HG03565 (cell line): ENCODE data around the gene SFRP5.

Experiments used
- ATAC-seq: cut with Tn5 transposase; IDR thresholded peaks from one replicate; pipeline ENCODE4 v1.9.1; 2021; ENCODE audit warnings: mild to moderate bottlenecking, moderate library complexity; ENCODE audit not compliant: unreplicated experiment

The SFRP5 gene

DNA sequence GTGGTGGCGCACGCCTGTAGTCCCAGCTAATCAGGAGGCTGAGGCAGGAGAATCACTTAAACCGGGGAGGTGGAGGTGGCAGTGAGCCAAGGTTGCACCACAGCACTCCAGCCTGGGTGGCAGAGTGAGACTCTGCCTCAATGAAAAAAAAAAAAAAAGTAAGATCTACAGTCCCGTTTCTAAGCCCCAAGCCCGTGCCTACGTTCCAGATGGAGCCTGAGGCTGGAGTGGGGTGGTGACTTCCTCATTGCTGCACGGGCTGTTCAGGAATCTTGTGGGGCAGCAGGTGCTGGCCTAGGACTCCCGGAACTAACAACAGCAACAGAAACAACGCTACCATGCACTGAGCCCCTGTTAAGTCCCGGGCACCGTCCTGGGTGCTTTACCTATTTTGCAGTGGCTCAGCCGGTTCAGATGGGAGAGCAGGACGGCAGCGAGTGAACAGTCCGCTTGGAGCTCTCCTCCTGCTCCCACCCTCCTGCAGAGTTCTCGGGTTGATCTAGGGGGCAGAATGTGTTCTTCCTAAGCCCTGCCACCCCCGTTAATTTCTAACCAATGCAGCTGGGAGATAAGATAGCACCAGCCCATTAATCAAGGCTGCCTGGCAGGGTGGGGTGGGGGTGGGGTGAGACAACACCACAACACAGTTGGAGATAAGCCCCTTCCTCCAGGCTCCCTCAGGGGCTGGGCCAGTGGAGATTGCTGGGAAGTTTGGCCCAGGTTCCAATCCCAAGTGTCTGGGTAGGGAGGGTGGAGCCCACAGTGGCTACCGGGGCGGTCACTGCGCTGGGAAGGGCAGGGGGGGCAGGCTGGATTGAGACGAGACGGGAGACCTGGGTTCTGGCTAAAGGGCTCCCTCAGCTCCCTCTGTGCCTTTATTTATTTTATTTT, 17.0 kb upstream of the SFRP5 start:
- ATAC-seq: no peak

DNA sequence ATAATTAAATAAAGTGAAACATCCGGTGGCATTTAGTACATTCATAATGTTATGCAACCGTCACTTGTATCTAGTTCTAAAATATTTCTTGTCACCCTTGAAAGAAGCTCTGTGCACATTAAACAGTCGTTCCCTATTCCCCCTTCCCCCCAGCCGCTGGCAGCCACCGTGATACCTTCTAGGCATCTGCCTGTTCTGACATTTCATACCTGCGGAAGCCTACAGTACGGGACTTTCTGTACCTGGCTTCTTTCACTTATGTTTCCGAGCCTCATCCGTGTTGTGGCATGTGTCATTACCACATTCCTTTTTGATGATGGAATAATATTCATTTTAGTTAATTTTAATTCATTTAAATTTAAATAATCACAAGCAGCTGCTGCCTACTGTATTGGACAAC, 13.9 kb upstream of the SFRP5 start:
- no peak for ATAC-seq

DNA sequence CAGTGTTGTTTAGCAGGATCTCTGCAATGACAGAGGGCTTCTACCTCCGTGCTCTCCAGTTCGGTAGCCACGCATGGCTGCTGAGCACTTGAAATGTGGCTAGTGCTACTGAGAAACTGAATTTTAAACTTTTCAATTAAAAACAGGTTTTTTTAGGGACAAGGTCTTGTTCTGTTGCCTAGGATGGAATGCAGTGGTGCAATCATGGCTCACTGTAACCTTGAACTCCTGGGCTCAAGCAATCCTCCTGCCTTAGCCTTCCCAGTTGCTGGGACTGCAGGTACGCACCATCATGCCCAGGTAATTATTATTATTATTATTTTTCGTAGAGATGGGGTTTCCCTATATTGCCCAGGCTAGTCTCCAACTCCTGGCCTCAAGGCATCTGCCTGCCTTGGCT, 13.4 kb upstream of the SFRP5 start:
- no peak for ATAC-seq

DNA sequence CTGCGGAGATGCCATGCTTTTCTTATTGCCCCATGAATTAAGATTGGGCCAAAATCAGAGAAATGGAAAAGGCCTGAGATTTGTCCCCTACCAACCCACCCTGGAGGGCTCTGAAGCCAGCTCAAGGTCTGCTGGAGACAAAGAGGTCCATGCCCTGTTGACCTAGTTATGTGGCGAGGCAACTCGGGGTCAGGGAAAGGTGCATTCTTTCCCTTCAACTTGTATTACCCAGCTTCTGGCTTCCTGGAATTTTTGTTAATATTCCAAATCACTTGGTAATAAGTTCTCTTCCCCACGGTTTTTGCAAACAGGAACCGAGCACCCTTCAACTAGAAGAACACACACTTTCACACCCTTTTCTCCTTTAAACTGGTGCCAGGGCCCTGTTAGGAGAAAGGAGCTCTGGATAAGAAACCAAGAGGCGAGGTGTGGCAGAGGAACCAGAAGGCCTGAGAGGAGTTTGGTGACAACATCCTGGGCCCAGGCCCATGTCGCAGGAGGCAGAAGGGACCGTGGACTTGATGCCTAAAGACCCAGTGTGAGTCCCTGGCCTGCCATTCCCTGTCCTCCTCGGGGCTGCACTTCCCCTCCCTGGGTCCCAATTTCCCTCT, 12.5 kb upstream of the SFRP5 start:
- no peak for ATAC-seq

DNA sequence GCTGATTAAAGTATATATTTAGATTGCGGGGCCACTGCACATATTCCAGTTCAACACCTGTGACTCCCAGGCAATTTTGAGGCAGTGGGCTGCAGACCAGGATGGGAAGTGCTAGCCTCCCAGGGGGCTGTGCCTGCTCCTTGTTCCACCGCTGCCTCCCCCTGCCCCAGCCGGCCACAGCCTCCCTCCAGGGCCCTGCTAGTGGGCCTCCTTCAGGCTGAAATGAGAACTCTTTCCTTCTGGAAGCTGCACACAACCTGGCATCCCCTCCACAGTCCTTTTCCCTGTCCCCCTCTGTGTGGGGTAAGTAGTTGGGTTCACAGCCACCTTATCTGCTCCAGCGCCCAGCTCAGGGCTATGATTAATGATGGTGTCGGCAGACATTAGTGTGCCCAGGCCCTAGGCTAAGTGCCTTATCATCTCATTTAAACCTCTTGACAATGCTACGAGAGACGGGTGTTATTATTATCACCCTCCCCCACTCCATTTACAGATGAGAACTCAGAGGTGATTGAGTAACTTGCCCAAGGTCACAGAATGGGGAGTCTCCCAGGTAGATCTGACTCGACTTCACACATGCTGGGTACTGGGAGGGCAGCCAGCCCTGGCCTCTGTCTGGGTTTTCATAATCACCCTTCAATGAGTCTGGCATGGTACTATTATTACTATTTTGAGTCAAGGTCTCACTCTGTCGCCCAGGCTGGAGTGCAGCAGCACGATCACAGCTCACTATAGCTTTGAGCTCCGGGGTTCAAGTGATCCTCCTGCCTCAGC, 10.8 kb upstream of the SFRP5 start:
- ATAC-seq: no peak

DNA sequence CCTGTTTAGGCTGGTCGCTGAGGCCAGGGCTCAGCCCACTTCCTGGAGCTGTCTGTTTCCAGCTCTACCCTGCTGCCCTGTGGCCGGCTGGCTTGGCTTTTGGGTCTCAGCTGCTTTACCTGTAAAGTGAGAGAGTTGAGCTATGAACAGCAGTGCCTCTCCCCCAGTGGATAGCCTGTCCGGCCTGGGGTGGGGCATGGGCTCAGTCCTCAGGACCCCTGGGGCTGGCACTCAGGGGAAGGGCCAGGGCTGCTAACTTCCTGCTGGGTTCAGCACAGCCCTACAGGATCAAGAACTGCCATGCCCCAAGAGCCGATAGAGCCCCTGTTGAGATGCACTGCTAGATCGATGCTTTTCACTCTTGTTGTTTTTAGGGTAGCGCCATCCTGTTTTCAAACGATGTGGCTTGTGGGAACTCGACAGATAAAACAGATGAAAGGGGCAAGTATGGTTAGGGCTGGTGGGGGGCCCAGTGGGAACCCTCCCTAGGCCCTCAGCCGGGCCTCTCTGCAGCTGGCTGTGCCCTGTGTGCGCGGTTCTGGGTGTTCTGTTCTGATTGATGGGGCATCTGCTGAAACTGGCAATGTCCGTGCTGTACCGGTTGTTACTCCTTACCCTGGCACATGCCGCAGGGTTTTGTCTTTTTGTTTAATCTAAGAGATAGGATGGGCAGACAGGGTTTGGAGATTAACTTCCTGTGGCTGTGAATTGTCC, 10.0 kb upstream of the SFRP5 start:
- no peak for ATAC-seq

DNA sequence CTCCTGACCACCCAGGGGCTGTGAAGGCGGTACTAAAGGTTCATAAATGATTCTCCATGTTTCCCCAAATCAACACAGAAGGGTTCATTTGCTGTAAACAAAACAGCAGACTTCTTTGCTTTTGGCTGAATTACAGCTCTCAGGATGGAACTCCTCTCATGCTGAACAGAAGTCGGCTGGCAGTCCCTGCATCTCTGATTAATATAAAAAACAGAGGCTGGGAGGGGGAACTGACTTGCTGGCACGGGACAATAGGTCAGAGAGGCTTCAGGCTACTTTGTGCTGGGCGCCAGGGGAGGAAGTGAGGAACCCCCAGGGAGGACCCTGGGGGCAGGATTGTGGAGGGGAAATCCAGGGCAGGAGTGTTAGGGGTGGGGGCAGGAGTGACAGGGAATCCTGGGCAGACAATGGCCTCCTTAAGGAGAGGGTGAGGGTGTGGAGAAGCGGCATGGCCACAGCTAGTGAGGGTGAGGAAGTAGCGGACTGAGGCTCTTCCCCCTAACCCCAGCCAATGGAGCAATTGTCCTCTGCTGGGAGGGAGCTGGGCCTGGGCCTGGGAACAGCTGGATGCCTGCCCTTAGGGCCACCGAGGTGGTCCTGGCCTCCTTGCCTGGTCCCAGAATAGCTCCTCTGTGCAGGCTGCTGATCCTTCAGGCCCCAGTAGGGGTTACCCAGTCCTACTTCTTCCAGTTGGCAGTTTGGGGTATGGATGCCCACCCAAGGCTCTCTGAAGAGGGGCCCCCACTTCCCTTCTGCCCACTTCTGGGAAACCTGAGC, 9.2 kb upstream of the SFRP5 start:
- no peak for ATAC-seq

DNA sequence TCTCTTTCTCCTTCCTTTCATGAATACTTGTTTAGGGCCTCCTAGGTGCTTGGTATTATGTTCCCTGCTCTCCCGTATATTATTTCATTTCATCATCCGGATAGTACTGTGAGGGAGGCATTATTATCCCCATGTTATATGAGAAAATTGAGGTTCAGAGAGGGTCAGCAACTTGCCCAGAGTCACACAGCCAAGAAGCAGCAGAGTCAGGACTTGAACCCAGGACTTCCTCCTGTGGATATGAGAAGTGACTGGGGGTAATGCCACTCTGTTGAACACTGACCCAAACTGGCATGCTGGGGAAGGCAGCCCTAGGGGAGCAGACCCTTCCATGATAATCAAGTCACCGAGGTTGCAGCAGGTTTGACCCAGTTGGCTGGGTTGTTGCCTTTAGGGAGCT, 8.2 kb upstream of the SFRP5 start:
- no peak for ATAC-seq

DNA sequence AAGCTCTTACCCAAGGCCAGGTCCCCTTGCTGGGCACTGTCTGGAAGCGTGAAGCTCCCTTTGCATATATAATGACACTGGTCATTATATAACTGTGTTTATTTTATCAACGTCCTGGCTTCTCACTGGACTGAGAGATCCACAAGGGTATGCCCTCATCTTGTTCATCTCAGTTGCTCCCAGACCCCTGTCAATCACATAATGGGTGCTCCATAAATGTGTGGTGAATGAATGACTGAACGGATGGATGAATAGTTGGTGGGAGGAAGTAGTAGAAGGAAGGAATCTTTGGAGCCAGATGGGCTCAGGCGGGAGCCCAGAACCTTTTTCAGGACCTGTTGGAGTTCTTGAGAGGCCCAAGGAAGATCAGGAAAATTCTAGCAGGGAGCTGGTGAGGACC, 7.7 kb upstream of the SFRP5 start:
- no peak for ATAC-seq

DNA sequence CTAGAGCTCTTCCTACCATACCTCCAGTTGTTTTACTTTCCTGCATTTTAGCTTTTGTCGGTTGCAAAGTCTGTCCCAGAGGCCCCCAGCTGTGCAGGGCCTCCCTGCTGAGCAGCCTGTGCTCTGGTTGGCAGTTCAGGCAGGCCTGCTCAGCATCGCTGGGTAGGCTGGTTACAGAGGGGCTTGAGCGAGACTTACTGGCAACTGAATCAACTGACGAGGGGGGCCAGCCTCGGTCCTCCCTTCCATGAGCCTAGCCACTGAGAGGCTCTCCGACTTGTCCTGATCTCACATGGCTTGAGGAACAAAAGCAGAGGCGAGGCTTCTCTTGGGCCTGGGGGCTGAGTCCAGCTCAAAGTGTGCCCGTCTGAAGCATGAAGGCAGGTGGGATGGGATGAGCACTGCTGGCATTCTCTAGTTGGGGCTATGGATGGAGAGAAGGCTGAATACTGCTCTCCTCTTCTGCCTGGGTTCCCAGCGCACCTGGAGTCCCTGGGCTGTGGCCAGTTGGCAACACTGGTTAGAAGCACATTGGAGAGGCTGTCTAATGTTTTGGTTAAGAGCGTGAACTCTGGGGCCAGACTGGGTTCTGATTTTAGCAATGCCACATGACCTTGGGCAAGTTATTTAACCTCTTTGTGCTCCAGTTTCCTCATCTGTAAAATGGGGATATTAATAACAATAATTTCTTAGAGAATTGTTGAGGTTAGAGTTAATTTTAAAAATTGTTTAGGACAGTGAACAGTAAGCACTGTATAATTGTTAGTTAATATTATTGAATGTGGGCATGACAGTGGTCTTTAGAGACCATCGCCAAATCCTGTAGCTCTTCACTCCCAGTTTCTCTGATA, 6.9 kb upstream of the SFRP5 start:
- no peak for ATAC-seq

DNA sequence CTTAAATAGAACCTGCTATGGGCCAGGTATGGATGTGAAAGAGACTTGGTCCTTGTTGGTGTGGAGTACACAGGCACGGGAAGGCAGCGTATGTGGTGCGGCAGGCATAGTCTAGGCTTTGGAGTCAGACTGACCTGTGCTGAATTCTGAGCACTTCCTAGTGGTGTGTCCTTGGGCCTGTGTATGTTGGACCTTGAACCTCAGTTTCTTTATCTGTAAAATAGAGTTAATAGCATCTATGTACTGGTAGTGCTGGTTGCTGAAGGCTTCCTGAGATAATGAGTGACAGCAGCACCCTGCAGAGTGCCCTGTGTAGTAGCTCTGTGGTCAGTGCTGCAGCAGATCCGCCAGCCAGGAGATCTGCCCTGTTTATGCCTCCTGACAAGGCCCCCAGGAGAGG, 5.3 kb upstream of the SFRP5 start:
- ATAC-seq: no peak

DNA sequence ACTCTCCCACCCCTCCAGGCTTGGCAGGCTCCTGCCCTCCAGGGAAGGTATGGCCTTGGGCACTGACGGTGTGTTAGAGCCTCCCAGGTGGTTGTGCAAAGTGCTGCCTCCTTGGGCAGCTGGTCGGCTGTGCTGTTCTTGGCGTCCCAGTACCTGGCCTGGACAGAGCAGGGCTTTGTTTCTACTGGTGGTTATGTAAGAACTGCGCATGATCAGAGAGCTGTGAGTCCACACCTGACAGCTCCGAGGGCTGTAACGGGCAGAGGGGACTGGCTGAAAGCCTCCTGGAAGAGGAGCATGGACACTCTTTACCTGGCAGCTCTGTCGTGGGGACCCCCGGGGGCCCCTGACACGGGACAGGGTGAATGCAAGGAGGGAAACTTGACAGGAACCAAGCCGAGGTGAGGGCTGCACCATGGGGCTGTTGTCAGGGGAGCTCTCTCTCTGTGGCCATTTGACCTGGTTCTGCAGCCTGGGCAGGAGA, 3.1 kb upstream of the SFRP5 start:
- no peak for ATAC-seq

DNA sequence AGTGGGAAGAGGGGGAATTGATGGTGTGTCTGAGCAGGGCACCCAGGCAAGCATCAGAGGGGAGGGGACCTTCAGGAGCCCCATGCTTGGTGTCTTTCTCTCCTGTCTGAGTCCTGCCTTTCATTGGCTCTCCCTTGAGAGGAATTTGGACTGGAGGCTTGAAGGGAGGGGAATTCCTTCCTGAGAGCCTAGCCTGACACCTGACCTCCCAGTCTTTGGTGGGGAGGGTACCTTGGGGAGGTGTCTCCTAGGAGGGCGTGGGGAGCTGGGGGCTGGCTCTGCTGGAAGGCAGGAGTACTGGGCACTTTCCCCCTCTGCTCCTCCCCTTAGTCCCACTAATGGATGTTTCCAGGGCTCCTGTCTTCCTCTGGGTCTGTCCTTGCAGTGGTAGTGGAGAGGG, 1.3 kb upstream of the SFRP5 start:
- ATAC-seq: no peak

DNA sequence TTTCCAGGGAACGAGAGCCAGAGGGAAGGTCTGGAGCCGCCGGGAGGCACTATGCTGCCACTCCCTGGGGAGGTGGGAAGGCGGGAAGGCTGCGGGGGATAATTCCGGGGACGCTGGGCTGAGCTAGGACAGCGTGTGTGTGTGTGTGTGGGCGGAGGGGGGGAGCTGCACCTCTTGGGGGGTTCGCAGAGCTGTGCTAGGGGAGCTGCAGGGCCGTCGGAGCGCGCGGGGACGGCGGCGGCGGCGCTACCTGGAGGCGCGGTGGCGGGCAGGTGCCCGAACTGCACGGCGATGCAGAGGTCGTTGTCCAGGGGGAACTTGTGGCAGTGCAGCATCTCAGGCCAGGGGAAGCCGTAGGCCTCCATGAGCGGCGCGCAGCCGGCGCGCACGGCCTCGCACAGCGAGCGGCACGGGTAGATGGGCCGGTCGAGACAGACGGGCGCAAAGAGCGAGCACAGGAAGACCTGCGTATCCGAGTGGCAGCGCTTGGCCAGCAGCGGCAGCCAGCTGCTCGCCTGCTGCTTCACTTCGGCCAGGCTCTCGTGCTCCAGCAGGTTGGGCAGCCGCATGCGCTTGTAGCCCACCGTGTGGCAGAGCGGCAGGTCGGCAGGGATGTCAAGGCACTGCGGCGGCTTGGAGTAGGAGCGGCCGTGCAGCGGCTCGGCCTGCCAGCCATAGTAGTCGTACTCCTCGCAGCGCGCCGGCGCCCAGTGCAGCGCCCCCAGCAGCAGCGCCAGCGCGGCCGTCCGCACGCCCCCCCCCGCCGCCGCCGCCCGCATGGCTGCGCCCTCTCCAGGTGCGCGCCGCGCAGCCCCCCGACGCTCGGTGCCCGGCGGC, 526 bp downstream of the SFRP5 start:
- ATAC-seq: no peak

DNA sequence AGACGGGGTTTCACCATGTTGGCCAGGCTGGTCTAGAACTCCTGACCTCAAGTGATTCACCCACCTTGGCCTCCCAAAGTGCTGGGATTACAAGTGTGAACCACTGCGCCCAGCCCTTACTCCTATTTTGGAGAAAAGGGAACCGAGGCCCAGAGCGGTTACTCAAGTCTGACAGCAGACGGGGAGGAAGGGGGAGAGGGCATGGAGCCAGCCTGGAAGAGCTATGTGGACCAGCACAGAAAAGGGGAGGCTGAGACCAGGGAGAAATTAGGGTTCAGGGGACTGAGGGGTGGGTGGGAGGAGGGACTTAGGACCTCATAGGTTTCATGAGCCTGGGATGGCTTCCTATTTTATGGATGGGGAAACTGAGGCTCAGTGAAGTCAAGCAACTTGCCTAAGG, 1.5 kb downstream of the SFRP5 start:
- no peak for ATAC-seq

DNA sequence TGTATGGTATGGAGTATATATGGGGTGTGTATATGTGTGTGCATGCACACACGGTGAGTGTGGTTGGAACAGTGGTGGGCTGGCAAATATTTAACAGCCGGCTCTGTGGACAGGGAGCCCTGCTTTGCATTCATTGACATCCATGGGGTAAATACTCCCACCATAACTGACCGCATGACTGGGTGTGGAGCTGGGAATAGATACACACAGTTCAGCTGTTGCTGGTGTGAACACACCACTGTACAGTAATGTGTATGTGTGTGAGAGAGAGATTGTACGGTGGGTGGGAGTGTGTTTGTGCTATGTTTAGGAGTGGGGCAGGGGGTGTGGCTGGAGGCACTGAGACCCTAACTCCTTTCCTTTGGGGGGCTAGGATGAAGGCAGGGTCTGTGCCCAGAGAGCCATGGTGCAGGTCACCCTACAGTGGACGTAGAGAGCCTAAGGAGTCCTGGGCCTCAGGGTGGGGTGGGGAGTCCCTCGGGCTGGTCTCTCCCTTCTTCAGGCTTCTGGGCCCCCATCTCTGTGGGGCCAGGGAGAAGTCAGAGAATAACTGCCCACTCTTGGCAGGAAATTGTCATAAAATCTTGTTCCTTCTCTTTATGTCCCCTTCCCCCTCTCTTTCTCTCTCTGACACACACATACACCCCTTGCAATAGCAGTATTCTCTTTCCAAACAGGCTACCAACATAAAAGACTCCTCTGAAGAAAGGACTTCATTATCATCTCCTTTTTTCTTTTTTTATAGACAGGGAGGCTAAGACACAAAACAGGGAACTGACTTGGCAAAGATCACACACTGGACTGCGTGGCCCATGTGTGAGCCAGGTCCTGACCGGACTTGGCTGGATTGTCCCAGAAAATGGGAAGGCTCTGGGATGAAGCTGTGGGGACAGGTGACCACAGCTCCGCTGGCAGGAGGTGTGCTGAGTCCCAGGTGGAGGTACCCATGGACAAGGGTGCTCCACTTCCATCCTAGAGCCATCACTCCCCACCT, 3.2 kb downstream of the SFRP5 start:
- ATAC-seq: no peak
